A549 (cell line): Measurements from ENCODE around the gene MAP6D1. TPM values are rescaled to one million over a fixed set of nuclear protein-coding genes. Genes with fewer than 3 reads are reported as not detected.

Source experiments
- ATAC-seq, 2 experiments: fragments of 200-7000 bp in 1 of 2; fragments of >200 bp in 1 of 2; cut with Nextera tagmentation in 1 of 2; cut with Tn5 transposase in 1 of 2; 3 replicates each; pipeline versions ENCODE4 v1.8.0 to v1.9.1; 2018 to 2020; ENCODE audit warnings: mild to moderate bottlenecking in 1 of 2, moderate library complexity in 1 of 2
- CTCF ChIA-PET: fragments of 300-600 bp; sonication (Branson Sonifier 250); formaldehyde crosslinking; extraction: SDS; loops from one replicate; lab custom pipeline; 2021; ENCODE audit warnings: antibody characterized with exemption, inconsistent platforms; lab: Yijun Ruan, JAX
- POLR2A ChIA-PET: fragments of 350-600 bp; formaldehyde crosslinking; extraction: SDS; loops from one replicate; lab custom pipeline; 2021; ENCODE audit warnings: antibody characterized with exemption, inconsistent platforms; lab: Yijun Ruan, JAX
- DNase-seq, 2 experiments: peaks; one replicate each; pipeline versions ENCODE4 v3.0.0 to v3.0.0-alpha.2; 2011 to 2016; ENCODE audit warnings: low read depth in 1 of 2, low spot score in 1 of 2
- FAIRE-seq: peaks from 2 replicates; lab custom pipeline; 2011; peaks lifted over from hg19 to GRCh38; lab: Jason Lieb, UNC
- H3K27ac ChIP-seq, 2 experiments: fragments of >200 bp; sonication (Bioruptor Twin); formaldehyde crosslinking; 3 replicates each; pipeline ENCODE4 v1.5.1; 2016 to 2017
- H3K4me1 ChIP-seq: fragments of >200 bp; sonication (Bioruptor Twin); formaldehyde crosslinking; 3 replicates; pipeline ENCODE4 v1.6.1; 2016
- H3K4me2 ChIP-seq: fragments of >200 bp; sonication (Bioruptor Twin); formaldehyde crosslinking; 3 replicates; pipeline ENCODE4 v1.6.1; 2016
- H3K4me3 ChIP-seq: fragments of >200 bp; sonication (Bioruptor Twin); formaldehyde crosslinking; 3 replicates; pipeline ENCODE4 v1.5.1; 2016
- H3K9me3 ChIP-seq: fragments of >200 bp; sonication (Bioruptor Twin); formaldehyde crosslinking; 3 replicates; pipeline ENCODE4 v1.6.1; 2016
- BCL3 ChIP-seq: fragments of >200 bp; sonication (Bioruptor Twin); formaldehyde crosslinking; IDR thresholded peaks from 3 replicates; pipeline ENCODE4 v1.6.1; 2016
- CBX8 ChIP-seq: fragments of 200-600 bp; sonication (generic); IDR thresholded peaks from 2 replicates; pipeline ENCODE4 v1.6.1; 2016
- CHD4 ChIP-seq: fragments of 200-600 bp; sonication (generic); IDR thresholded peaks from 2 replicates; pipeline ENCODE4 v1.6.1; 2016; ENCODE audit warnings: antibody characterized with exemption, mild to moderate bottlenecking, borderline replicate concordance
- CTCF ChIP-seq: fragments of >200 bp; sonication (Bioruptor Twin); formaldehyde crosslinking; IDR thresholded peaks from 3 replicates; pipeline ENCODE4 v1.5.1; 2016
- EHMT2 ChIP-seq: fragments of 200-600 bp; sonication (generic); IDR thresholded peaks from 2 replicates; pipeline ENCODE4 v1.6.1; 2016; ENCODE audit warnings: antibody characterized with exemption, low read depth, mild to moderate bottlenecking, moderate library complexity
- EP300 ChIP-seq, 2 experiments: fragments of >200 bp; sonication (Bioruptor Twin); formaldehyde crosslinking; IDR thresholded peaks; 2 replicates in 1 of 2; 3 replicates in 1 of 2; pipeline ENCODE4 v1.6.1; 2016 to 2017
- ESRRA ChIP-seq: fragments of 150-350 bp; IDR thresholded peaks from 2 replicates; pipeline ENCODE4 v1.6.1; 2014; ENCODE audit warnings: mild to moderate bottlenecking, low read length, borderline replicate concordance
- HDAC2 ChIP-seq: fragments of 200-600 bp; sonication (generic); IDR thresholded peaks from 2 replicates; pipeline ENCODE4 v1.6.1; 2016
- HES2 ChIP-seq: fragments of >200 bp; sonication (Bioruptor Twin); formaldehyde crosslinking; IDR thresholded peaks from 2 replicates; pipeline ENCODE4 v1.6.1; 2016
- HEYL ChIP-seq: fragments of 250-450 bp; sonication (Bioruptor Pico); IDR thresholded peaks from 2 replicates; pipeline ENCODE4 v1.8.0; 2021; ENCODE audit warnings: mild to moderate bottlenecking, moderate library complexity
- MAX ChIP-seq: IDR thresholded peaks from 2 replicates; pipeline ENCODE4 v1.6.1; 2012
- MAZ ChIP-seq: fragments of 150-350 bp; IDR thresholded peaks from 2 replicates; pipeline ENCODE4 v1.6.1; 2014; ENCODE audit warnings: antibody characterized with exemption, low read depth, low read length, borderline replicate concordance
- MYC ChIP-seq: IDR thresholded peaks from 2 replicates; pipeline ENCODE4 v1.6.1; 2012; ENCODE audit warnings: mild to moderate bottlenecking, inconsistent platforms, low read length, improper control_type of control experiment, borderline replicate concordance
- NPAS2 ChIP-seq: fragments of 250-450 bp; sonication (Bioruptor Pico); IDR thresholded peaks from 2 replicates; pipeline ENCODE4 v1.8.0; 2022; ENCODE audit warnings: mild to moderate bottlenecking, moderate library complexity, borderline replicate concordance
- POLR2A ChIP-seq: IDR thresholded peaks from 2 replicates; pipeline ENCODE4 v1.6.1; 2012; ENCODE audit warnings: mild to moderate bottlenecking, low read length
- RAD21 ChIP-seq, 2 experiments: fragments of >200 bp in 1 of 2; sonication (Bioruptor Twin) in 1 of 2; formaldehyde crosslinking in 1 of 2; IDR thresholded peaks in 1 of 2; conservative IDR thresholded peaks in 1 of 2; 2 replicates in 1 of 2; 3 replicates in 1 of 2; pipeline ENCODE4 v1.6.1; 2012 to 2018; ENCODE audit warnings: inconsistent platforms in 1 of 2
- SREBF2 ChIP-seq: fragments of 450-650 bp; IDR thresholded peaks from 2 replicates; pipeline ENCODE4 v1.6.1; 2014; ENCODE audit warnings: mild to moderate bottlenecking, moderate library complexity
- TFCP2L1 ChIP-seq: fragments of 250-450 bp; sonication (Bioruptor Pico); IDR thresholded peaks from 2 replicates; pipeline ENCODE4 v1.5.0; 2021; ENCODE audit warnings: mild to moderate bottlenecking
- ZFP36 ChIP-seq: fragments of 450-650 bp; IDR thresholded peaks from 2 replicates; pipeline ENCODE4 v1.6.1; 2014; ENCODE audit warnings: borderline replicate concordance; ENCODE audit not compliant: partially characterized antibody
- WGBS: methylation state at CpG from one replicate; pipeline ENCODE4 v1.1.6; 2017; ENCODE audit errors: missing lambda C conversion rate; 5-methylcytosine and 5-hydroxymethylcytosine counted together
- polyA minus RNA-seq: library from RNA; depleted of rRNA, polyadenylated mRNA; stranded (reverse); fragments of >200 nt; gene quantifications from 2 replicates; pipeline ENCODE4 v1.2.3, GENCODE V29; 2011; rRNA and poly(A)+ RNA removed
- polyA plus RNA-seq, 4 experiments: library from polyadenylated mRNA; depleted of rRNA in 3 of 4; stranded (reverse); fragments of >200 nt; fragmentation: RNase III in 1 of 4; extraction: RNeasy Plus Mini Kit Qiagen cat#74134 plus additional on column Dnase treatment in 1 of 4; gene quantifications; 2 replicates in 3 of 4; 3 replicates in 1 of 4; pipeline ENCODE4 v1.2.3, GENCODE V29; 2011 to 2017

Gene MAP6D1
- polyA plus RNA-seq (2011; rRNA removed): 0.45 and 1.2 TPM in 2 replicates
- polyA plus RNA-seq (2012; cell fraction: cytosol; rRNA removed): 2.1 and 2.9 TPM in 2 replicates
- 1.5 TPM in 2 replicates for polyA plus RNA-seq (2012; cell fraction: nucleus; rRNA removed)
- 0.68 to 1.1 TPM (median 1.0 TPM) in 3 replicates for polyA plus RNA-seq (2017; fragmentation: RNase III; extraction: RNeasy Plus Mini Kit Qiagen cat#74134 plus additional on column Dnase treatment)
- 0.17 and 0.24 TPM in 2 replicates for polyA minus RNA-seq

- Histone ChIP-seq H3K4me1 (peaks cover 8% of the 10 kb centered on the region; the same call in 2 of the 3 replicates), H3K4me3 (peak within 1 kb of the TSS; percentile 70), H3K4me2 (peak within 1 kb of the TSS; percentile 87), H3K27ac (peak within 1 kb of the TSS; percentile 71 to 91; a peak in 5 of 6 replicates), H3K9me3 (no peaks in the 10 kb centered on the region)
- TF ChIP-seq MYC: no peak
- peak; percentile 52 for TF ChIP-seq MAX
- peak; percentile 43 for TF ChIP-seq CTCF
- TF ChIP-seq POLR2A: peak; percentile 42
- TF ChIP-seq RAD21 (conservative IDR thresholded peaks at IDR 0.05 in 1 of 2, IDR thresholded peaks at IDR 0.05 in 1 of 2): peak in 1 of 2 experiments; percentile 27; a peak in 1 of 5 replicates
- ATAC-seq: peak; percentile 74 to 79
- CTCF ChIA-PET: interaction anchor here (0.6 to 2.2 kb wide), 9 partner anchors 11 to 267 kb away, joined by 3 to 9 read pairs (median 3); partner anchors contain the start of gene PARL
- POLR2A ChIA-PET: no interaction called here
- peak; percentile 45 to 52 for DNase-seq
- FAIRE-seq: no peak
- 38% methylated on average over 13 of the region's 69 CpGs for WGBS
Measured at GRCh38 chr3:183825456-183826161, at the start of gene MAP6D1. Gene MAP6D1 (minus strand): TSS chr3:183825577. CDS start chr3:183825547, 30 bp downstream.

- no peak for TF ChIP-seq ZFP36
- TF ChIP-seq, all 56 proteins: peak for 0
- 91% methylated on average over 3 of the region's 3 CpGs for WGBS
- CTCF ChIA-PET: interaction anchor here (0.7 to 4.4 kb wide), 4 partner anchors 8 to 325 kb away, joined by 3 to 24 read pairs (median 4); partner anchors contain the start of gene PARL
- no peak overlapping the region for H3K4me2 ChIP-seq
- no peak overlapping the region for H3K27ac ChIP-seq
- no peaks in the 10 kb centered on the region for H3K4me1 ChIP-seq
- H3K4me3 ChIP-seq: no peak overlapping the region
- DNase-seq: no peak
- no peak for FAIRE-seq
- no peak for ATAC-seq
- no peaks in the 10 kb centered on the region for H3K9me3 ChIP-seq
- POLR2A ChIA-PET: no interaction called here
Measured at GRCh38 chr3:183873914-183874313, 48.5 kb upstream of the MAP6D1 start.

GRCh38 chr3:183871541-183871940 is 46.2 kb upstream of the MAP6D1 start:
- Histone ChIP-seq H3K4me1 (no peaks in the 10 kb centered on the region), H3K9me3 (no peaks in the 10 kb centered on the region)
- no peak for DNase-seq
- ATAC-seq: no peak
- TF ChIP-seq TFCP2L1 (no peak), ESRRA (no peak), SREBF2 (no peak), NPAS2 (no peak), CBX8 (no peak), RAD21 (conservative IDR thresholded peaks at IDR 0.05 in 1 of 2, IDR thresholded peaks at IDR 0.05 in 1 of 2) (no peak), EHMT2 (no peak), HES2 (no peak), HDAC2 (no peak), HEYL (no peak), MAZ (no peak), BCL3 (no peak), CHD4 (no peak), EP300 (IDR thresholded peaks at IDR 0.05) (no peak)
- TF ChIP-seq, all 56 proteins: peak for 0
- ChIA-PET POLR2A (no interaction called here), CTCF (interaction anchor here (0.7 to 3.4 kb wide), 2 partner anchors 13 to 15 kb away, joined by 3 to 15 read pairs; partner anchors contain the start of gene PARL)
- no peak overlapping the region for H3K4me2 ChIP-seq
- no peak for FAIRE-seq
- no peak overlapping the region for H3K4me3 ChIP-seq
- WGBS: 98% methylated on average over 2 of the region's 2 CpGs
- H3K27ac ChIP-seq: no peak overlapping the region
